GM12801 (cell line): ENCODE data around the gene CES3.

ENCODE experiments used
- TF ChIP-seq, protein P1 (sequence below): IDR thresholded peaks from one replicate; pipeline ENCODE4 v1.5.1; 2011; ENCODE audit warnings: control low read depth; ENCODE audit not compliant: insufficient read length; ENCODE audit errors: extremely low read depth

Gene CES3

DNA sequence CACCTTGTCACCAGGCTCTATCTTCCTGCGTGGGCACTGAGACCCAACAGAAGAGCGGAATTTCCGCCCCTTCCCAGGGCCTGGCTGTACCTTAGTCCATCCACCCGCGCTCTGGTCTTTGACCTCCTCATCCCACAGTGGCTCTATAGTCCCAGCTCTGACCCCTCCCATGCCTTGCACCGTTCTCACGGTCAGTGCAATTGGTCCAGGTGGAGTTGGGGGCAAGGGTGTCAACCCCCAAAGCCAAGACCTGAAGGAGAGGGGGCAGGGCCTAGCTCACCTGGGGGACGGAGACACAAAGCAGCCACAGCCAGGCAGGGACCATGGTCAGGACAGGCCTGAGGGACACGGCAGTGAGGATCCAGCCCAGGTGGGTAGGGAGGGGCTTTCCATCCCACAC is 43.3 kb upstream of the CES3 start:
- TF ChIP-seq, protein P1, sequence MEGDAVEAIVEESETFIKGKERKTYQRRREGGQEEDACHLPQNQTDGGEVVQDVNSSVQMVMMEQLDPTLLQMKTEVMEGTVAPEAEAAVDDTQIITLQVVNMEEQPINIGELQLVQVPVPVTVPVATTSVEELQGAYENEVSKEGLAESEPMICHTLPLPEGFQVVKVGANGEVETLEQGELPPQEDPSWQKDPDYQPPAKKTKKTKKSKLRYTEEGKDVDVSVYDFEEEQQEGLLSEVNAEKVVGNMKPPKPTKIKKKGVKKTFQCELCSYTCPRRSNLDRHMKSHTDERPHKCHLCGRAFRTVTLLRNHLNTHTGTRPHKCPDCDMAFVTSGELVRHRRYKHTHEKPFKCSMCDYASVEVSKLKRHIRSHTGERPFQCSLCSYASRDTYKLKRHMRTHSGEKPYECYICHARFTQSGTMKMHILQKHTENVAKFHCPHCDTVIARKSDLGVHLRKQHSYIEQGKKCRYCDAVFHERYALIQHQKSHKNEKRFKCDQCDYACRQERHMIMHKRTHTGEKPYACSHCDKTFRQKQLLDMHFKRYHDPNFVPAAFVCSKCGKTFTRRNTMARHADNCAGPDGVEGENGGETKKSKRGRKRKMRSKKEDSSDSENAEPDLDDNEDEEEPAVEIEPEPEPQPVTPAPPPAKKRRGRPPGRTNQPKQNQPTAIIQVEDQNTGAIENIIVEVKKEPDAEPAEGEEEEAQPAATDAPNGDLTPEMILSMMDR = no peak

DNA sequence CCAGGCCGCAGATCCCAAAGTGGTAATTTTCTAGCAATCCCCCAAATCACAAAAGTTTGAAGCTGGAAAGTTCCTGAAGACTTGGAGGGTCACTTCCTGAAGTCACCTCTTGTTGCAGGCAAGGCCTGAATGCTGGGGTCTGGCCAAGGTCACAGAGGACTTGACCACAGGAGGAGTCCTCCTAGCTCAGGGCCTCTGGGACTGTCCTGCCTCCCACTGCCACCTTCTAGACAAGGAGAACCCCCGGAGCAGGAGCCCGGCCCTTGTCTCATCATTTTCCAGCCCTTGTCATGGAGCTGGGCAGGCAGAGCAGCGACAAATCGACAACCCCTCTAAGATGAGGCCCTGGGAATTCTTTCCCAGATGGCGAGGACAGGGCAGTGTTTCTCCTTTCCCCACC is 42.7 kb upstream of the CES3 start:
- TF ChIP-seq, protein P1 = no peak

DNA sequence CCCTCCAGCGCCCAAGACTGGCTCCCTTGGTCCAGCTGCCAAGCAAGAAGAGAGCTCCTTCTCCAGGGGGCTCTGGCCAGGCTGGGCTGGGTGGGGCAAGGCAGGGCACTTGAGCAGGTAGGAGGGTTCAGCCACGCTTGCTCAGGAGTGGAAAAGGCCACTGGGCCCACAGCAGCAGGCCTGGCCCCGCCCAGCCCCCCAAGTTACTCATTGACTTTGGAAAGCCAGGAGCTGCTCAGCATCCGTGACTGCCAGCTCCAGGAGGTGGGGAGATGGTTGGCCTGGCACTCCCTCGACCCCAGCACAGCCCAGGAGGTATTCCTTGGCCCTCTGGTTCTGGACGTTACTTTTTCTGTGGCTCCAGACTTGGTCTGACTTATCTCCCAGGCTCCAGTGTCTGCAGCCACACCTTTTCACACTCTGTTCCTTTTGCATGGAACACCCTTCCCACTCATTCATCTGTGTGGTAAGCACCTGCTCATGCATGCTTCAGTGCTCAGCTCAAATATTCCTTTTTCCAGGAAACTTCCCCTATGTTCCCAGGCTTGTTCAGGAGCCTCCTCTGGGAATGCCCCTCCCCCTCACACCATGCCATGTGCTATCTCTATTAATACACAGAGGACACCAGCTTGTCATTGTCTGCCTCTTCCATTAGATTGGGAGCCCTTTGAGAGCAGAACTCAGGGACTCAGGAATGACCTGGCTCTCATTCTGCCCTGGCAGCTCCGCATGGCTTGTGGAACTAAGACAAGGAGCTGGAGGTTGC is 42.1 kb upstream of the CES3 start, which contains the start of gene CDH16:
Gene CDH16, minus strand, starts transcription at position 83 of the 766 bp plus-strand sequence. CDS start 820 bp downstream, outside the sequence.
- TF ChIP-seq, protein P1 = no peak

GRCh38 chr16:66919569-66920298 is 41.3 kb upstream of the CES3 start:
- TF ChIP-seq, protein P1 = no peak

DNA sequence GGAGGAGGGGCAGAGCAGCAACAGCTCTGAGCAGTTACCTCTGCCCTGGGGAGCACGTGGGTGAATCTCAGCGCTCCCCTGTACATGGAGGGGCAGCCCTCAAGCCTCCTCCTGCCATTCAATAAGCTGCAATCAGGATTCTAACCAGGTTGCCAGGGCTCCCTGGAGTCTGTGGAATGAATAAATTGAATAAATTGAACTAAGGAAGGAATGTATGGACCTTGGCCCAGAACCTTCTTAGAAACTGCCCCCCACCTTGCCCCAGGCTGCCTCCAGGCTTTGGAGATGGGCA is 40.8 kb upstream of the CES3 start:
- TF ChIP-seq, protein P1 = no peak

DNA sequence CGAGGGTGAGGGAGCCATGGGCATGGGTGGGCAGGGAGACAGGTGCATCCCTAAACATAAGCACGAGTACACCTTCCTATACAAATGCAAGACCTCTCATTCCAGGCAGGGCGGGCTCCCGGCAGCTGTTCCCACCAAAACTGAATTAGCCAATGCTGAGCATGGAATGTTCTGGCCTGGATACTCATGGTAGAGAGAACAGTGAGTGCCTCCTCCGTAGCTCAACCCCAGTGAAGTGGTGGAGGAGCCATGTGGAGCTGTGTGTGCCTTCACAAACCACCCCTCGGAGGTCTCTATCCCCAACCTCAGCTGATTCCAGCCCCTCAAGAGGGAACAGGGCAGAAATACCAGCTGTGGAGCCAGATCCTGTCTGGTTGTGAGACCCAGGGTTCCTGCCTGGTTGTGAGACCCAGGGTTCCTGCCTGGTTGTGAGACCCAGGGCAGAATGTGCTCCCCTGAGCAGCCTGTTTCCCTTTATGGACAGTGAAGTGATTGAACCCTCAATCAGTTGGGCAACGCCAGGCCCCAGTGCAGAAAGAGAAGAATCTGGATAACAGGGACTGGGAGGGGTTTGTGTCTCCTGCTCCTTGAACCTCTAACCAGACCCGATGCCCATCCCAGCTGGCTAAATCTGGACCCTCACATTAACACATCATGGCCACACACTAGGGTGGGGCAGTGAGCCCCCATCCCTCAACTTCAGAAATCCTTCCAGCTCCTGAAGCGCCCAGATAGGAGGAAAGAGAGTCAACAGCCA is 40.0 kb upstream of the CES3 start:
- TF ChIP-seq, protein P1 = no peak
